ENCODE data around the gene FBXL17.

Gene FBXL17

GRCh38 chr5:107941036-107941435 is 440.9 kb downstream of the FBXL17 start:
- no peak overlapping the region for H3K4me3 ChIP-seq (ENCODE audit: low read depth, low read length)
- TF ChIP-seq CTCF (IDR thresholded peaks at IDR 0.05; ENCODE audit: control insufficient read depth, extremely low read depth, insufficient read depth) = no peak
- DNase-seq (ENCODE audit: low read depth) = no peak

- H3K4me3 ChIP-seq (ENCODE audit: low read depth, low read length) = no peak overlapping the region
- TF ChIP-seq CTCF (IDR thresholded peaks at IDR 0.05; ENCODE audit: control insufficient read depth, extremely low read depth, insufficient read depth) = no peak
- no peak for DNase-seq (ENCODE audit: low read depth)
These were observed 444.1 kb downstream of the FBXL17 start for GRCh38 chr5:107937651-107938355.

- no peak overlapping the region for H3K4me3 ChIP-seq (ENCODE audit: low read depth, low read length)
- DNase-seq (ENCODE audit: low read depth) = no peak
- TF ChIP-seq CTCF (IDR thresholded peaks at IDR 0.05; ENCODE audit: control insufficient read depth, extremely low read depth, insufficient read depth) = no peak
These were observed 444.7 kb downstream of the FBXL17 start for GRCh38 chr5:107937204-107937603.

- H3K4me3 ChIP-seq (ENCODE audit: low read depth, low read length) = no peak overlapping the region
- no peak for TF ChIP-seq CTCF (IDR thresholded peaks at IDR 0.05; ENCODE audit: control insufficient read depth, extremely low read depth, insufficient read depth)
- DNase-seq (ENCODE audit: low read depth) = no peak
These were observed 445.4 kb downstream of the FBXL17 start for GRCh38 chr5:107936515-107936914.

- no peak for TF ChIP-seq CTCF (IDR thresholded peaks at IDR 0.05; ENCODE audit: control insufficient read depth, extremely low read depth, insufficient read depth)
- no peak for DNase-seq (ENCODE audit: low read depth)
- no peak overlapping the region for H3K4me3 ChIP-seq (ENCODE audit: low read depth, low read length)
These were observed 446.3 kb downstream of the FBXL17 start for GRCh38 chr5:107935645-107936044.

- DNase-seq (ENCODE audit: low read depth) = no peak
- TF ChIP-seq CTCF (IDR thresholded peaks at IDR 0.05; ENCODE audit: control insufficient read depth, extremely low read depth, insufficient read depth) = no peak
- no peak overlapping the region for H3K4me3 ChIP-seq (ENCODE audit: low read depth, low read length)
These were observed 448.6 kb downstream of the FBXL17 start for GRCh38 chr5:107933326-107933725.

- no peak overlapping the region for H3K4me3 ChIP-seq (ENCODE audit: low read depth, low read length)
- TF ChIP-seq CTCF (IDR thresholded peaks at IDR 0.05; ENCODE audit: control insufficient read depth, extremely low read depth, insufficient read depth) = no peak
- peak; percentile 82 for DNase-seq (ENCODE audit: low read depth)
These were observed 451.0 kb downstream of the FBXL17 start for GRCh38 chr5:107930891-107931290.
